ENCODE measurements around the gene PHLPP1. TPM values are rescaled to one million over a fixed set of nuclear protein-coding genes. Genes with fewer than 3 reads are reported as not detected.
A peak's percentile ranks its signal among the peaks of the same experiment; 100 is the strongest.

PHLPP1 gene
- total RNA-seq, 1 donor from 2014 or later, result 21.2 TPM

DNA sequence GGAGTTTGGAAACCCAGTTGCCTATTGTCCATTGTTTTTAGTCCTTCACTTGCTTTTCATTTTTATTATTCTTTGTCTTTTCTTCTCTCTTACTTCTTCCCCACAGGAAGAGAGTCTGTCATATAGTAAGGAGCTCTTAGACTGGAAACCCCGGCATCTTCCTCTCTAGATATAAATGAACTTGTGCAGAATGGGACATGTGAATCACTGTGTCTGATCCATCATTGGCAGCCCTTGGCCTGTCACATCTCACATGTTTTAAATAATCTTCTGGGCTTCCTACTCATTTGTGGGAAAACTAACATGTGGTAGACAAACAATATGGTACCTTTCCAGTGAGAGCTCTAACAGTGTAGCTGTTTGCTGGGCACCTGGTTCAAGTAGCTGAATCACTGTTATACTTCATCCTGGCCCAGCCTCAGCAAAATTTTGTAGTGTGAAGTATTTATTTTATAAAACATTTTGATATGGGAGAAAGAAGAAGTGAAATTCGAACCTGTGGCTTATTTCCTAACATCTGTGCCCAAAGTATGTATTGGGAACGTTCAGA, 112.8 kb downstream of the PHLPP1 start:
- H3K36me3 Mint-ChIP-seq, result peaks cover 8% of the 10 kb centered on the region
- H3K4me3 Mint-ChIP-seq, result no peak overlapping the region
- DNase-seq (ENCODE audit: low spot score in 2 of 2, unreplicated experiment in 2 of 2), result no peak
- TF ChIP-seq, protein P1, sequence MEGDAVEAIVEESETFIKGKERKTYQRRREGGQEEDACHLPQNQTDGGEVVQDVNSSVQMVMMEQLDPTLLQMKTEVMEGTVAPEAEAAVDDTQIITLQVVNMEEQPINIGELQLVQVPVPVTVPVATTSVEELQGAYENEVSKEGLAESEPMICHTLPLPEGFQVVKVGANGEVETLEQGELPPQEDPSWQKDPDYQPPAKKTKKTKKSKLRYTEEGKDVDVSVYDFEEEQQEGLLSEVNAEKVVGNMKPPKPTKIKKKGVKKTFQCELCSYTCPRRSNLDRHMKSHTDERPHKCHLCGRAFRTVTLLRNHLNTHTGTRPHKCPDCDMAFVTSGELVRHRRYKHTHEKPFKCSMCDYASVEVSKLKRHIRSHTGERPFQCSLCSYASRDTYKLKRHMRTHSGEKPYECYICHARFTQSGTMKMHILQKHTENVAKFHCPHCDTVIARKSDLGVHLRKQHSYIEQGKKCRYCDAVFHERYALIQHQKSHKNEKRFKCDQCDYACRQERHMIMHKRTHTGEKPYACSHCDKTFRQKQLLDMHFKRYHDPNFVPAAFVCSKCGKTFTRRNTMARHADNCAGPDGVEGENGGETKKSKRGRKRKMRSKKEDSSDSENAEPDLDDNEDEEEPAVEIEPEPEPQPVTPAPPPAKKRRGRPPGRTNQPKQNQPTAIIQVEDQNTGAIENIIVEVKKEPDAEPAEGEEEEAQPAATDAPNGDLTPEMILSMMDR (IDR thresholded peaks at IDR 0.05; ENCODE audit: unreplicated experiment), result no peak
- H3K27ac Mint-ChIP-seq, result no peak overlapping the region
- H3K27me3 Mint-ChIP-seq (ENCODE audit: low read depth), result no peaks in the 10 kb centered on the region
- H3K4me1 Mint-ChIP-seq, result peaks cover 23% of the 10 kb centered on the region
- no peaks in the 10 kb centered on the region for H3K9me3 Mint-ChIP-seq

DNA sequence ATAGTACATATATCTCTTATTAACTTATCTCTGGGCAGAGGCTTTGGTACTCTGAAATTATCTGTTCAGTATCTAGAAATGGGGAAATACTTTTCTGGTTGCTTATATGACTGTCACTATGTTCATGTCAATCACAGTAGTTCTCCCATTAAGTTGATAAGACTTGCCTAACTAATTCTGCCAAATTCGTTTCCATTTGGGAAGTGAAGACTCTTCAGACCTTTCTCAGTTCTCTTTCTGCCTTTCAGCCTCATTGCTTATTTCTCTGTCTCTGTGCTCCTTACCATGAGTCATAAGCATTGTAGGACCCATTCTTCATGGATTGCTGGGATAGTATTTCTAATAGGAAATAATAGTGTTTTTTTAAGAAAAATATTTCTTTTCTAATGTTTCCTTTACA, 113.5 kb downstream of the PHLPP1 start:
- Mint-ChIP-seq H3K9me3 (no peaks in the 10 kb centered on the region), H3K27ac (no peak overlapping the region), H3K36me3 (peaks cover 8% of the 10 kb centered on the region), H3K4me3 (no peak overlapping the region), H3K27me3 (ENCODE audit: low read depth) (no peaks in the 10 kb centered on the region), H3K4me1 (peaks cover 26% of the 10 kb centered on the region)
- TF ChIP-seq, protein P1 (IDR thresholded peaks at IDR 0.05; ENCODE audit: unreplicated experiment), result no peak
- DNase-seq (ENCODE audit: low spot score in 2 of 2, unreplicated experiment in 2 of 2), result no peak

DNA sequence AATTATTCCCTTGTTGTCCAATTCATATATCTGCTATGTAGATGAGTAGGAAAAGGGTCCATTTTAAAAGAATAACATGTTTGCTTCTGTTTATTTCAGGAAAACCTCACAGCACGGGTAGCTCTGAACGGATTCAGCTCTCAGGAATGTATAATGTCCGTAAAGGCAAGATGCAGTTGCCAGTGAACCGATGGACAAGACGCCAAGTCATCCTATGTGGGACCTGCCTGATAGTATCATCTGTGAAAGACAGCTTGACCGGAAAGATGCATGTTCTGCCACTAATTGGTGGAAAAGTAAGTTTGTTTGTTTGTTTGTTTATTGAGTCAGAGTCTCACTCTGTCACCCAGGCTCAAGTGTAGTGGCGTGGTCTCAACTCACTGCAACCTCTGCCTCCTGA, 114.6 kb downstream of the PHLPP1 start:
- TF ChIP-seq, protein P1 (IDR thresholded peaks at IDR 0.05; ENCODE audit: unreplicated experiment), result no peak
- Mint-ChIP-seq H3K27ac (no peak overlapping the region), H3K27me3 (ENCODE audit: low read depth) (no peaks in the 10 kb centered on the region), H3K36me3 (peaks cover 8% of the 10 kb centered on the region), H3K4me1 (peaks cover 26% of the 10 kb centered on the region), H3K4me3 (no peak overlapping the region), H3K9me3 (no peaks in the 10 kb centered on the region)
- DNase-seq (ENCODE audit: low spot score in 2 of 2, unreplicated experiment in 2 of 2), result no peak

DNA sequence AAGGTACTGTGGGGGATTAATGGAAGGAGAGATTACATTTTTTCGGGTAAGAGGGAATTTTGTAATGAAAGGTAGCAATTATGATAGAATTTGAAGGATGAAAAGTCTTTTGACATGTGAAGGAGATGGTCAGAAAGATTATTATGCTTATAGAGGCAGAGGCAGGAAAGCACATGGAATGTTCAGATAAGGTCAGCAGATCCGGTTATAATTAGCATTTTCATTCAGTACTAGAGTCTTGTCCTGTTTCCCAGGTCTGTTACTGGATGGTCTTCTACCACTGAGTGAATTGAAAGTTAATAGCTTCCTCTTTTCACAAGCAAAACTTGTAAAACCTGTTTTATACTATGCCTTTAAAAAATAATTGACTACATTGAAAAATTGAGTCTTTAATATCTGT, 116.9 kb downstream of the PHLPP1 start:
- TF ChIP-seq, protein P1 (IDR thresholded peaks at IDR 0.05; ENCODE audit: unreplicated experiment), result no peak
- Mint-ChIP-seq H3K36me3 (peaks cover 8% of the 10 kb centered on the region), H3K27ac (peak overlapping the region; percentile 25), H3K9me3 (no peaks in the 10 kb centered on the region), H3K4me1 (peaks cover 18% of the 10 kb centered on the region), H3K4me3 (no peak overlapping the region), H3K27me3 (ENCODE audit: low read depth) (no peaks in the 10 kb centered on the region)
- DNase-seq (ENCODE audit: low spot score in 2 of 2, unreplicated experiment in 2 of 2), result no peak

DNA sequence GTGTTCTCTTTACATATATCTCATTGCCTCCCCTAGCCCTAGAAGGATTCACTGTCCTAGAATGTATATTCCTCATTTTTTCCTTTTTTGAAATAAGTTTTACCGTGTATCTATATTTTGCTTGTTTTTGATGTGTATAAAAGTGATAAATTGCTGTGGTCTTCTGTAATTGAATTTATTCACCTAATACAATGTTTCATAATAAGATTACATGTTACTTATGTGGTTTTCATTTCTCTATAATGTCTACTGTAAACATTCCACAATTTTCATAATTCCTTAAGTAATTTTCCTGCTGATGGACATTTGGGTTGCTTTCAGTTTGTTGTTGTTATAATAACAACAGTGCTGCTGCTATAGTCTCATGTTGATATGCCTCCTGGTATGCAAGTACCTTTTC, 118.2 kb downstream of the PHLPP1 start:
- Mint-ChIP-seq H3K4me1 (peaks cover 17% of the 10 kb centered on the region), H3K9me3 (no peaks in the 10 kb centered on the region), H3K4me3 (no peak overlapping the region), H3K27ac (peak overlapping the region; percentile 30), H3K36me3 (peaks cover 8% of the 10 kb centered on the region), H3K27me3 (ENCODE audit: low read depth) (no peaks in the 10 kb centered on the region)
- TF ChIP-seq, protein P1 (IDR thresholded peaks at IDR 0.05; ENCODE audit: unreplicated experiment), result no peak
- no peak for DNase-seq (ENCODE audit: low spot score in 2 of 2, unreplicated experiment in 2 of 2)

DNA sequence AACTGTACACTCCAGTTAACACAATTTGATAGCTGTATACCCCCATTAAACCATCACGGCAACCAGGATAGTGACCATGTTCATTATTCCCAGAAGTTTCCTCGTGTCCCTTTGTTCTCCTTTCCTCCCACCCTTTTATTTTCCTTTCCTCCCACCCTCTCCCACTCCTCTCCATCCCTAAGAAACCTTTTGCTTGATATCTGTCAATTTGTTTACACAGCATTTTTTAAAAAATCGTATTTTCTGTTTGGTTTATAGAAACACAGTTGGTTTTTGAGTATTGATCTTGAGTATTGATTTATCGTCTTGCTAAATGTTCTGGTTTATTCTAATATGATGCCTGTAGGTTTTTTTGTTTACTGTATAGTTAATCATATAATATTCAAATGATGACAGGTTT, 119.4 kb downstream of the PHLPP1 start:
- no peaks in the 10 kb centered on the region for H3K9me3 Mint-ChIP-seq
- no peak overlapping the region for H3K4me3 Mint-ChIP-seq
- H3K36me3 Mint-ChIP-seq, result peaks cover 10% of the 10 kb centered on the region
- H3K27ac Mint-ChIP-seq, result no peak overlapping the region
- peaks cover 17% of the 10 kb centered on the region for H3K4me1 Mint-ChIP-seq
- H3K27me3 Mint-ChIP-seq (ENCODE audit: low read depth), result no peaks in the 10 kb centered on the region
- TF ChIP-seq, protein P1 (IDR thresholded peaks at IDR 0.05; ENCODE audit: unreplicated experiment), result no peak
- DNase-seq (ENCODE audit: low spot score in 2 of 2, unreplicated experiment in 2 of 2), result no peak

Measured in mesothelial cell of epicardium (in vitro differentiated cells).